PC-9 (cell line): ENCODE measurements around the gene KIF15. TPM values are rescaled to one million over a fixed set of nuclear protein-coding genes. Genes with fewer than 3 reads are reported as not detected.

Experiments used
- BruUV-seq: library from RNA; stranded (reverse); fragments of 400-500 nt; replicated peaks from 2 replicates; lab custom pipeline; 2021; lab: Mats Ljungman, UMichigan
- CTCF ChIA-PET: fragments of 300-600 bp; sonication (Branson Sonifier 250); formaldehyde crosslinking; loops from one replicate; lab custom pipeline; 2022; ENCODE audit warnings: antibody characterized with exemption; lab: Charles Lee
- POLR2A ChIA-PET: fragments of 300-600 bp; sonication (Branson Sonifier 250); formaldehyde crosslinking; loops from one replicate; lab custom pipeline; 2022; ENCODE audit warnings: antibody characterized with exemption; ENCODE audit not compliant: unreplicated experiment; lab: Charles Lee
- DNase-seq, 2 experiments: peaks; one replicate each; pipeline versions ENCODE4 v3.0.0 to v3.0.0-alpha.2; 2015 to 2022; ENCODE audit warnings: mixed read lengths in 1 of 2
- H2AFZ ChIP-seq: fragments of 200-600 bp; sonication (generic); 2 replicates; pipeline ENCODE4 v1.8.1; 2017; ENCODE audit warnings: antibody characterized with exemption
- H3F3A ChIP-seq: fragments of 200-600 bp; sonication (generic); 2 replicates; pipeline ENCODE4 v1.8.1; 2017; ENCODE audit warnings: antibody characterized with exemption, mild to moderate bottlenecking, low read depth; ENCODE audit not compliant: insufficient read depth
- H3K27ac ChIP-seq: fragments of 200-600 bp; sonication (generic); 2 replicates; pipeline ENCODE4 v1.6.1; 2016; ENCODE audit warnings: mixed run types
- H3K27me3 ChIP-seq: fragments of 200-600 bp; sonication (generic); 2 replicates; pipeline ENCODE4 v1.6.1; 2016; ENCODE audit warnings: low read depth, mixed run types; ENCODE audit not compliant: insufficient read depth
- H3K36me3 ChIP-seq: fragments of 200-600 bp; sonication (generic); 2 replicates; pipeline ENCODE4 v1.6.1; 2016; ENCODE audit warnings: low read depth, mixed run types
- H3K4me1 ChIP-seq: fragments of 200-600 bp; sonication (generic); replicated peaks from 2 replicates; pipeline ENCODE4 v1.6.1; 2016; ENCODE audit warnings: mixed run types; ENCODE audit not compliant: insufficient read depth
- H3K4me2 ChIP-seq: fragments of 200-600 bp; sonication (generic); 2 replicates; pipeline ENCODE4 v1.6.1; 2017; ENCODE audit warnings: mixed run types
- H3K4me3 ChIP-seq: fragments of 200-600 bp; sonication (generic); 2 replicates; pipeline ENCODE4 v1.6.1; 2016; ENCODE audit warnings: mixed run types
- H3K79me2 ChIP-seq: fragments of 200-600 bp; sonication (generic); 2 replicates; pipeline ENCODE4 v1.6.1; 2017; ENCODE audit warnings: low read depth, mixed run types
- H3K9me2 ChIP-seq: fragments of 200-600 bp; sonication (generic); 2 replicates; pipeline ENCODE4 v1.8.1; 2017; ENCODE audit warnings: mild to moderate bottlenecking; ENCODE audit not compliant: insufficient read depth
- H3K9me3 ChIP-seq: fragments of 200-600 bp; sonication (generic); 2 replicates; pipeline ENCODE4 v1.8.1; 2016; ENCODE audit warnings: low read depth; ENCODE audit not compliant: insufficient read depth
- H4K20me1 ChIP-seq: fragments of 200-600 bp; sonication (generic); 2 replicates; pipeline ENCODE4 v1.8.1; 2017; ENCODE audit not compliant: insufficient read depth
- EZH2 ChIP-seq: fragments of 200-600 bp; sonication (generic); IDR thresholded peaks from 2 replicates; pipeline ENCODE4 v1.8.0; 2017; ENCODE audit warnings: antibody characterized with exemption, low read depth
- intact Hi-C: fragments of 100-400 bp; cut with micrococcal nuclease; formaldehyde crosslinking; loops from one replicate; pipeline ENCODE4 v1.10.0; 2022; ENCODE audit not compliant: unreplicated experiment
- total RNA-seq: library from RNA; stranded (reverse); gene quantifications from 2 replicates; pipeline ENCODE4 v1.2.3, GENCODE V29; 2021
- TF ChIP-seq, protein P1 (sequence below): fragments of 200-600 bp; sonication (generic); conservative IDR thresholded peaks from 2 replicates; pipeline ENCODE4 v1.6.1; 2017; ENCODE audit warnings: mixed run types, antibody characterized with exemption, mild to moderate bottlenecking, moderate library complexity

KIF15 gene
- total RNA-seq, 1 experiment from 2014 or later, result 25.8 TPM

- peaks cover 7% of the 10 kb centered on the region for H3K4me1 ChIP-seq
- H3K27ac ChIP-seq, result peak within 1 kb of the TSS; percentile 41
- POLR2A ChIA-PET, result no interaction called here
- peak within 1 kb of the TSS; percentile 80 for H3K4me2 ChIP-seq
- peaks cover 16% of the 10 kb centered on the region; the same call in 1 of the 2 replicates for H3F3A ChIP-seq
- CTCF ChIA-PET, result no interaction called here
- H2AFZ ChIP-seq, result peak within 1 kb of the TSS; percentile 89
- intact Hi-C loops, result loop anchor here (1.0 to 5.0 kb wide), 2 partner anchors 23 to 51 kb away; no protein-coding TSS in a partner anchor
- no peaks in the 10 kb centered on the region for H3K9me2 ChIP-seq
- H3K4me3 ChIP-seq, result peak within 1 kb of the TSS; percentile 80
- H3K79me2 ChIP-seq, result 0 out of 2 replicates have a peak, but pooled peaks cover 6% of the 10 kb centered on the region
- TF ChIP-seq, protein P1, sequence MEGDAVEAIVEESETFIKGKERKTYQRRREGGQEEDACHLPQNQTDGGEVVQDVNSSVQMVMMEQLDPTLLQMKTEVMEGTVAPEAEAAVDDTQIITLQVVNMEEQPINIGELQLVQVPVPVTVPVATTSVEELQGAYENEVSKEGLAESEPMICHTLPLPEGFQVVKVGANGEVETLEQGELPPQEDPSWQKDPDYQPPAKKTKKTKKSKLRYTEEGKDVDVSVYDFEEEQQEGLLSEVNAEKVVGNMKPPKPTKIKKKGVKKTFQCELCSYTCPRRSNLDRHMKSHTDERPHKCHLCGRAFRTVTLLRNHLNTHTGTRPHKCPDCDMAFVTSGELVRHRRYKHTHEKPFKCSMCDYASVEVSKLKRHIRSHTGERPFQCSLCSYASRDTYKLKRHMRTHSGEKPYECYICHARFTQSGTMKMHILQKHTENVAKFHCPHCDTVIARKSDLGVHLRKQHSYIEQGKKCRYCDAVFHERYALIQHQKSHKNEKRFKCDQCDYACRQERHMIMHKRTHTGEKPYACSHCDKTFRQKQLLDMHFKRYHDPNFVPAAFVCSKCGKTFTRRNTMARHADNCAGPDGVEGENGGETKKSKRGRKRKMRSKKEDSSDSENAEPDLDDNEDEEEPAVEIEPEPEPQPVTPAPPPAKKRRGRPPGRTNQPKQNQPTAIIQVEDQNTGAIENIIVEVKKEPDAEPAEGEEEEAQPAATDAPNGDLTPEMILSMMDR, result no peak
- H3K9me3 ChIP-seq, result no peaks in the 10 kb centered on the region
- BruUV-seq, result no TSS peak
- no peaks in the 10 kb centered on the region for H3K27me3 ChIP-seq
- DNase-seq, result peak; percentile 67 to 86
- H3K36me3 ChIP-seq, result no peaks in the 10 kb centered on the region
- H4K20me1 ChIP-seq, result no peaks in the 10 kb centered on the region
Observed at GRCh38 chr3:44861412-44862225, 100.0 kb downstream of the KIF15 start, which contains the start of gene TMEM42. Gene TMEM42, plus strand, starts transcription at chr3:44861912. Its CDS starts 13 bp downstream, at chr3:44861925.

GRCh38 chr3:44862226-44862637 is 100.6 kb downstream of the KIF15 start:
- ChIA-PET POLR2A (no interaction called here), CTCF (no interaction called here)
- DNase-seq, result no peak
- intact Hi-C loops, result loop anchor here (5.0 kb wide), 1 partner anchor 50 kb away; no protein-coding TSS in a partner anchor
- H3K27ac ChIP-seq, result peak overlapping the region; percentile 33; the same call in 1 of the 2 replicates
- H3K79me2 ChIP-seq, result 0 out of 2 replicates have a peak, but pooled peaks cover 6% of the 10 kb centered on the region
- H3K9me3 ChIP-seq, result no peaks in the 10 kb centered on the region
- H3K36me3 ChIP-seq, result no peaks in the 10 kb centered on the region
- TSS peak; percentile 64 for BruUV-seq
- peaks cover 16% of the 10 kb centered on the region; the same call in 1 of the 2 replicates for H3F3A ChIP-seq
- H3K4me2 ChIP-seq, result peak overlapping the region; percentile 80
- no peaks in the 10 kb centered on the region for H3K9me2 ChIP-seq
- H3K27me3 ChIP-seq, result no peaks in the 10 kb centered on the region
- H3K4me3 ChIP-seq, result peak overlapping the region; percentile 80; the same call in 1 of the 2 replicates
- peaks cover 7% of the 10 kb centered on the region for H3K4me1 ChIP-seq
- TF ChIP-seq EZH2, result no peak
- TF ChIP-seq, protein P1, result no peak
- H2AFZ ChIP-seq, result 0 out of 2 replicates have a peak overlapping the region, but pooled peaks have one; percentile 68
- no peaks in the 10 kb centered on the region for H4K20me1 ChIP-seq

GRCh38 chr3:44865272-44866035 is 103.9 kb downstream of the KIF15 start:
- intact Hi-C loops, result no loop called here
- H3K9me3 ChIP-seq, result no peaks in the 10 kb centered on the region
- ChIA-PET POLR2A (no interaction called here), CTCF (no interaction called here)
- H3K4me3 ChIP-seq, result no peak overlapping the region
- no peak overlapping the region for H3K27ac ChIP-seq
- H3K27me3 ChIP-seq, result no peaks in the 10 kb centered on the region
- no peak overlapping the region for H3K4me2 ChIP-seq
- TF ChIP-seq EZH2, result no peak
- TF ChIP-seq, protein P1, result no peak
- DNase-seq, result no peak
- H3K79me2 ChIP-seq, result 0 out of 2 replicates have a peak, but pooled peaks cover 6% of the 10 kb centered on the region
- peaks cover 7% of the 10 kb centered on the region for H3K4me1 ChIP-seq
- peaks cover 7% of the 10 kb centered on the region; the same call in 1 of the 2 replicates for H3F3A ChIP-seq
- no peaks in the 10 kb centered on the region for H3K9me2 ChIP-seq
- no peaks in the 10 kb centered on the region for H4K20me1 ChIP-seq
- no peaks in the 10 kb centered on the region for H3K36me3 ChIP-seq
- BruUV-seq, result no TSS peak
- H2AFZ ChIP-seq, result no peak overlapping the region
